Measurements from ENCODE around the gene TOMM5. TPM values are rescaled to one million over a fixed set of nuclear protein-coding genes. Genes with fewer than 3 reads are reported as not detected.

Gene TOMM5
- 40.2 and 46.2 TPM in 2 replicates for total RNA-seq

DNA sequence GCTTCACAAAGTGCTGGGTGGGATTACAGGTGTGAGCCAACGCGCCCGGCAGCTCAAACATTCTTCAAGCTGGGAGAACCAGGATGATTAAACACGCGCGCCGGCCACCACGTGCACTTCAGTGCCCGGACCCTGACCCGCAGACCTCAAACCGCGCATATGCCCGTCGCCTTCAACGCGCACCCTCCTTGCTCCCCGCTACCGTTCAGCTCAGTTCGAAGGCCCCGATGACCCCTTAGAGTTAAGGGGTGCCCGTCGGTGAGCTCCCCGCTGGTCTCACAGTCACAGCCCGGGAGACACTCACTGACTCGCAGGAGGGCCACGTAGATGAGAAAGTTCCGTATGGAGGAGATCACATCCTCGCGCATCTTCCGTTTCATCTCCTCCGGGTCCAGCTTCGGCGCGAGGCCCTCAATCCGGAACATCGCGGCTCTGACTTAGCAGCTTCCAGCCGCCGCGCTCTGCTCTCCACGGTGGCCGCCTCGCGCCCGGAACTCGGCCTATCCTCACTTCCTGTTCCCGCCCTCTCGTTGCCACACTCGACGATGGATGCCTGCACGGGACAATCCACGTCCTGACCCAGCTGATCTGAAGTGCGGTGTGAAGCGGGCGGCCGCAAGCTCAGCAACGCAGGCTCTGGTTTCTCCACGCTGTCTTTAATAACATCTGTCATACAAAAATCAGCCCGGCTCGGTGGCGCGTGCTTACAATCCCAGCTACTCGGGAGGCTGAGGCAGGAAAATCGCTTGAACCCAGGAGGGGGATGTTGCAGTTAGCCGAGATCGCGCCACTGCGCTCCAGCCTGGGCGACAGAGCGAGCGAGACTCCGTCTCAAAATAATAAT, at the start of gene TOMM5:
TSS of gene TOMM5 (minus strand) at position 490 of the 844 bp plus-strand sequence. CDS start at position 425, 65 bp downstream.

DNA sequence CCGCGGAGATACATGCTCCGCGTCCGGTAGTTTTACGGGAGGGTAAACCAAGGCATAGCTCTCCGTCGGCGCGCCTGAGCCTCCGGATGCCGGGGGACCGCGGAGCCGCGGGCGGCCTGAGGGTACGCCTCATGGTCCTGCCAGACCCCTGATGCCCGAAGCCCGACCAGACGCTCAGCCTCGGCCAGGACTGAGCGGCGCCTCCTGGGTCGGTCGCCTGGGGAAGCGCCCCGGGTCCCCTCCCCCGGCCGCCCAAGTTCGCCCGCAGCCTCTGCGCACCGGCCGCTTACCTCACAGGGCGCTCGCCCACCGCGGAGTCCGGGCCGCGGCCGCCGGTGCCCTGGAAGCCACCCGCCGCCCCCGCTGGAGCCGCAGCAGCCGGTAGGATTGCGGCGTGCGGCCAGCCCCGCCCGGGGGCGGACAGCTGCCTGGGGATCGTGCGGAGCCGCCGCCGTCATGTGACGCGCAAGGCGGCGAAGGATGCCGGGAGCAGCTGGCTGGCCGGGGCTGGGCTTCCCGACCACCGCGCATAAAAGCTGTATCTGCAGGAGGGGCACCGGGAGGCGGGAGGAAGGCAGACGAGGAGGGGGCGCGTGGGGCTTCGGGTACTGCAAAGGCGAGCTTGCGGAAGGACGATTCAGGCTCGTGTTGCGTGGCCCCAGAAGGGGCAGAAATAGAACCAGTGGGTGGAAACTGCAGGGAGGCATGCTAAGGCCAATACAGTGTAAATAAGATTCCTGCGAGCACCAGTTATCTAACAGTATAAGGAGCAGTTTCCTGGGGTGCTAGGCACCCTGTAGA, 16.3 kb downstream of the TOMM5 start, which contains the start of gene FBXO10:
TSS of gene FBXO10 (minus strand) at position 460 of the 801 bp plus-strand sequence. CDS start 34,612 bp downstream, outside the sequence.

Other genes starting within 250 kb of the TOMM5 start
- 151 and 195 TPM in 2 replicates for gene GRHPR, start 169.9 kb downstream of the TOMM5 start, total RNA-seq
- gene ZBTB5, start 127.1 kb downstream of the TOMM5 start, total RNA-seq, result 12.3 and 16.7 TPM in 2 replicates
- gene POLR1E, start 106.6 kb downstream of the TOMM5 start, total RNA-seq, result 26.8 and 28.2 TPM in 2 replicates
- 22.2 and 23.2 TPM in 2 replicates for gene FBXO10, start 16.2 kb downstream of the TOMM5 start, total RNA-seq
- not detected in 2 replicates for gene FRMPD1, start 58.4 kb upstream of the TOMM5 start, total RNA-seq
- 2.6 and 2.9 TPM in 2 replicates for gene TRMT10B, start 161.2 kb upstream of the TOMM5 start, total RNA-seq
- gene EXOSC3, start 192.5 kb upstream of the TOMM5 start, total RNA-seq, result 21.7 and 38.3 TPM in 2 replicates
- 20.6 and 27.6 TPM in 2 replicates for gene DCAF10, start 208.2 kb upstream of the TOMM5 start, total RNA-seq

All from hair follicle dermal papilla cell (primary cell).